Astrocyte (in vitro differentiated cells and primary cell): ENCODE data around the gene IFNA7. TPM values are rescaled to one million over a fixed set of nuclear protein-coding genes. Genes with fewer than 3 reads are reported as not detected.
"Not testable (repeated sequence)": the region's sequence is repeated elsewhere in the genome, so short reads cannot be mapped to it uniquely, and the experiment has no call there.

Experiments
- DNase-seq: peaks from one replicate; pipeline ENCODE4 v3.0.0-alpha.2; 2010; ENCODE audit warnings: low read depth
- FAIRE-seq: peaks from 2 replicates; lab custom pipeline; 2011; peaks lifted over from hg19 to GRCh38; lab: Jason Lieb, UNC
- H2AFZ ChIP-seq: 2 replicates; pipeline ENCODE4 v1.6.0; 2012; ENCODE audit warnings: low read depth, low read length, inconsistent platforms
- H3K27ac ChIP-seq: 2 replicates; pipeline ENCODE4 v1.5.1; 2011; ENCODE audit warnings: low read depth, low read length, inconsistent platforms
- H3K27me3 ChIP-seq: 2 replicates; pipeline ENCODE4 v1.6.0; 2011; ENCODE audit warnings: low read length, inconsistent platforms; ENCODE audit not compliant: insufficient read depth
- H3K36me3 ChIP-seq: 2 replicates; pipeline ENCODE4 v1.5.1; 2011; ENCODE audit warnings: low read length, inconsistent platforms; ENCODE audit not compliant: insufficient read depth
- H3K4me1 ChIP-seq: 2 replicates; pipeline ENCODE4 v1.5.1; 2011; ENCODE audit warnings: low read length, inconsistent platforms; ENCODE audit not compliant: insufficient read depth
- H3K4me2 ChIP-seq: 2 replicates; pipeline ENCODE4 v1.6.0; 2012; ENCODE audit warnings: low read length, inconsistent platforms
- H3K4me3 ChIP-seq: 2 replicates; pipeline ENCODE4 v1.5.1; 2011; ENCODE audit warnings: low read depth, mild to moderate bottlenecking, low read length, inconsistent platforms; ENCODE audit not compliant: insufficient read depth
- H3K79me2 ChIP-seq: 2 replicates; pipeline ENCODE4 v1.6.0; 2012; ENCODE audit warnings: mild to moderate bottlenecking, low read length, inconsistent platforms; ENCODE audit not compliant: insufficient read depth
- H3K9ac ChIP-seq: 2 replicates; pipeline ENCODE4 v1.6.0; 2012; ENCODE audit warnings: mild to moderate bottlenecking, low read length, inconsistent platforms
- H3K9me3 ChIP-seq: 2 replicates; pipeline ENCODE4 v1.5.1; 2012; ENCODE audit warnings: low read depth, mild to moderate bottlenecking, low read length, inconsistent platforms; ENCODE audit not compliant: insufficient read depth
- H4K20me1 ChIP-seq: 2 replicates; pipeline ENCODE4 v1.6.0; 2012; ENCODE audit warnings: low read length, inconsistent platforms; ENCODE audit not compliant: insufficient read depth
- H3K27ac Mint-ChIP-seq: one replicate; pipeline ENCODE4 v1.8.0; 2021; ENCODE audit warnings: mild to moderate bottlenecking, mixed read lengths; ENCODE audit not compliant: unreplicated experiment
- H3K27me3 Mint-ChIP-seq: one replicate; pipeline ENCODE4 v1.8.0; 2021; ENCODE audit warnings: low read depth, mixed read lengths; ENCODE audit not compliant: unreplicated experiment
- H3K36me3 Mint-ChIP-seq: one replicate; pipeline ENCODE4 v1.8.0; 2021; ENCODE audit warnings: low read depth, mixed read lengths; ENCODE audit not compliant: unreplicated experiment
- H3K4me1 Mint-ChIP-seq: one replicate; pipeline ENCODE4 v1.8.0; 2021; ENCODE audit warnings: low read depth, mixed read lengths; ENCODE audit not compliant: unreplicated experiment
- H3K4me3 Mint-ChIP-seq: one replicate; pipeline ENCODE4 v1.8.0; 2021; ENCODE audit warnings: mild to moderate bottlenecking, moderate library complexity, mixed read lengths; ENCODE audit not compliant: unreplicated experiment
- H3K9me3 Mint-ChIP-seq: one replicate; pipeline ENCODE4 v1.8.0; 2021; ENCODE audit warnings: mild to moderate bottlenecking, mixed read lengths; ENCODE audit not compliant: unreplicated experiment
- CTCF ChIP-seq: IDR thresholded peaks from 2 replicates; pipeline ENCODE4 v1.5.1; 2011; ENCODE audit warnings: low read depth, mild to moderate bottlenecking, inconsistent platforms, low read length, moderate library complexity; ENCODE audit not compliant: insufficient read depth
- EZH2 ChIP-seq: IDR thresholded peaks from 2 replicates; pipeline ENCODE4 v1.6.1; 2012; ENCODE audit warnings: mild to moderate bottlenecking, low read length, inconsistent platforms; ENCODE audit not compliant: insufficient read depth
- total RNA-seq: library from RNA; stranded (reverse); gene quantifications from 2 replicates; pipeline ENCODE4 v1.2.1, GENCODE V29; 2021

Gene IFNA7
- total RNA-seq, 1 donor from 2014 or later: not detected

- Mint-ChIP-seq H3K36me3 (no peaks in the 10 kb centered on the region), H3K4me1 (no peaks in the 10 kb centered on the region), H3K27me3 (peaks cover 5% of the 10 kb centered on the region), H3K27ac (no peak overlapping the region), H3K4me3 (no peak overlapping the region), H3K9me3 (no peaks in the 10 kb centered on the region)
- Histone ChIP-seq H3K79me2 (no peaks in the 10 kb centered on the region), H2AFZ (no peak overlapping the region), H3K27ac (no peak overlapping the region), H3K9ac (no peak overlapping the region), H3K36me3 (no peaks in the 10 kb centered on the region), H4K20me1 (no peaks in the 10 kb centered on the region), H3K9me3 (no peaks in the 10 kb centered on the region), H3K4me3 (no peak overlapping the region), H3K4me2 (no peak overlapping the region), H3K27me3 (peaks cover 6% of the 10 kb centered on the region), H3K4me1 (no peaks in the 10 kb centered on the region)
- TF ChIP-seq EZH2: no peak
- TF ChIP-seq CTCF: no peak
- FAIRE-seq (no peak), DNase-seq (no peak)
Measured at GRCh38 chr9:21244836-21245235, 42.8 kb upstream of the IFNA7 start.

- no peak for FAIRE-seq
- H3K4me2 ChIP-seq: no peak within 1 kb of the TSS
- H3K27ac Mint-ChIP-seq: no peak within 1 kb of the TSS
Measured at GRCh38 chr9:21239911-21240310, 37.9 kb upstream of the IFNA7 start, which contains the start of gene IFNA14. Gene IFNA14 (minus strand): TSS chr9:21240005. CDS start chr9:21239935, 70 bp downstream.

GRCh38 chr9:21236360-21236714 is 34.3 kb upstream of the IFNA7 start:
- H3K79me2 ChIP-seq, H3K4me1 Mint-ChIP-seq: not testable (repeated sequence)

More at GRCh38 chr9:21239911-21240310, 37.9 kb upstream of the IFNA7 start, which contains the start of gene IFNA14:
- no peaks in the 10 kb centered on the region for H3K4me1 Mint-ChIP-seq
- H3K27me3 Mint-ChIP-seq: peaks cover 13% of the 10 kb centered on the region
- H3K9ac ChIP-seq: no peak within 1 kb of the TSS
- H2AFZ ChIP-seq: no peak within 1 kb of the TSS
- H4K20me1 ChIP-seq: no peaks in the 10 kb centered on the region
- no peaks in the 10 kb centered on the region for H3K36me3 Mint-ChIP-seq
- no peaks in the 10 kb centered on the region for H3K9me3 Mint-ChIP-seq
- no peaks in the 10 kb centered on the region for H3K9me3 ChIP-seq
- H3K27ac ChIP-seq: no peak within 1 kb of the TSS
- H3K27me3 ChIP-seq: peaks cover 8% of the 10 kb centered on the region
- no peak for TF ChIP-seq EZH2
- H3K4me3 Mint-ChIP-seq: no peak within 1 kb of the TSS
- no peak for DNase-seq
- H3K36me3 ChIP-seq: no peaks in the 10 kb centered on the region
- H3K79me2 ChIP-seq: no peaks in the 10 kb centered on the region
- no peak within 1 kb of the TSS for H3K4me3 ChIP-seq
- no peaks in the 10 kb centered on the region for H3K4me1 ChIP-seq

More at GRCh38 chr9:21236360-21236714, 34.3 kb upstream of the IFNA7 start:
- H3K4me1 ChIP-seq, H3K36me3 Mint-ChIP-seq, H3K9ac ChIP-seq, H3K27ac ChIP-seq, H4K20me1 ChIP-seq, H3K9me3 Mint-ChIP-seq, H3K4me3 Mint-ChIP-seq, H3K36me3 ChIP-seq, H3K27me3 ChIP-seq, FAIRE-seq, DNase-seq, H3K9me3 ChIP-seq, H3K27ac Mint-ChIP-seq, H3K4me3 ChIP-seq, H3K4me2 ChIP-seq, H2AFZ ChIP-seq: not testable (repeated sequence)
- H3K27me3 Mint-ChIP-seq: peaks cover 23% of the 10 kb centered on the region
